Hepatocyte (in vitro differentiated cells): ENCODE data around the gene NSMCE1.

Experiments used
- CTCF ChIP-seq: fragments of 200-600 bp; sonication (generic); IDR thresholded peaks from 2 replicates; pipeline ENCODE4 v1.5.1; 2016; ENCODE audit warnings: antibody characterized with exemption, mild to moderate bottlenecking; ENCODE audit not compliant: poor library complexity
- EZH2 ChIP-seq: fragments of 200-600 bp; sonication (generic); IDR thresholded peaks from 2 replicates; pipeline ENCODE4 v1.6.1; 2016; ENCODE audit warnings: antibody characterized with exemption, mild to moderate bottlenecking, borderline replicate concordance

GRCh38 chr16:27275394-27275793, 6.8 kb upstream of the NSMCE1 start:
- TF ChIP-seq CTCF (no peak), EZH2 (no peak)
